Neutrophil (primary cell): ENCODE measurements around the gene NPEPL1.
A peak's percentile ranks its signal among the peaks of the same experiment; 100 is the strongest.
"Not testable (repeated sequence)": the region's sequence is repeated elsewhere in the genome, so short reads cannot be mapped to it uniquely, and the experiment has no call there.

ENCODE experiments used
- H3K27ac ChIP-seq: fragments of 200-600 bp; sonication (generic); 2 replicates; pipeline ENCODE4 v1.5.1; 2016; ENCODE audit warnings: mild to moderate bottlenecking, moderate library complexity
- H3K27me3 ChIP-seq: fragments of 200-600 bp; sonication (generic); 2 replicates; pipeline ENCODE4 v1.6.0; 2016; ENCODE audit warnings: mild to moderate bottlenecking
- H3K36me3 ChIP-seq: fragments of 200-600 bp; sonication (generic); 2 replicates; pipeline ENCODE4 v1.5.1; 2017
- H3K4me1 ChIP-seq, 2 experiments: fragments of 200-600 bp in 1 of 2; sonication (generic) in 1 of 2; 1 replicate in 1 of 2; 2 replicates in 1 of 2; pipeline versions ENCODE4 v1.5.1 to v1.6.1; 2013 to 2016; ENCODE audit warnings: low read depth in 1 of 2, low read length in 1 of 2, mild to moderate bottlenecking in 1 of 2, moderate library complexity in 1 of 2; ENCODE audit not compliant: control insufficient read depth in 1 of 2, insufficient read depth in 1 of 2
- H3K4me3 ChIP-seq, 2 experiments: fragments of 200-600 bp in 1 of 2; sonication (generic) in 1 of 2; 1 replicate in 1 of 2; 2 replicates in 1 of 2; pipeline ENCODE4 v1.5.1; 2013 to 2016; ENCODE audit warnings: low read depth in 1 of 2, low read length in 1 of 2, mild to moderate bottlenecking in 1 of 2, moderate library complexity in 1 of 2
- H3K9me3 ChIP-seq: fragments of 200-600 bp; sonication (generic); 2 replicates; pipeline ENCODE4 v1.5.1; 2016
- CTCF ChIP-seq: fragments of 200-600 bp; sonication (generic); IDR thresholded peaks from 2 replicates; pipeline ENCODE4 v1.5.1; 2016; ENCODE audit warnings: antibody characterized with exemption

The NPEPL1 gene

GRCh38 chr20:58647162-58647795 is 45.3 kb upstream of the NPEPL1 start:
- H3K27ac ChIP-seq = no peak overlapping the region
- H3K36me3 ChIP-seq = no peaks in the 10 kb centered on the region
- H3K4me3 ChIP-seq = no peak overlapping the region
- peaks cover 57% of the 10 kb centered on the region for H3K27me3 ChIP-seq
- H3K4me1 ChIP-seq = peaks cover 8 to 18% of the 10 kb centered on the region in 2 experiments
- no peak for TF ChIP-seq CTCF
- no peaks in the 10 kb centered on the region for H3K9me3 ChIP-seq

GRCh38 chr20:58647796-58648501 is 44.7 kb upstream of the NPEPL1 start:
- no peak overlapping the region for H3K27ac ChIP-seq
- no peaks in the 10 kb centered on the region for H3K9me3 ChIP-seq
- peaks cover 12 to 25% of the 10 kb centered on the region in 2 experiments for H3K4me1 ChIP-seq
- H3K27me3 ChIP-seq = peaks cover 57% of the 10 kb centered on the region
- H3K36me3 ChIP-seq = no peaks in the 10 kb centered on the region
- H3K4me3 ChIP-seq = no peak overlapping the region
- no peak for TF ChIP-seq CTCF

- Histone ChIP-seq H3K27me3 (peaks cover 57% of the 10 kb centered on the region), H3K4me1 (peaks cover 17 to 30% of the 10 kb centered on the region in 2 experiments)
- not testable (repeated sequence) for H3K9me3 ChIP-seq, H3K27ac ChIP-seq, H3K4me3 ChIP-seq, H3K36me3 ChIP-seq
Observed at GRCh38 chr20:58648502-58648825, 44.1 kb upstream of the NPEPL1 start.

- TF ChIP-seq CTCF = no peak
- H3K27ac ChIP-seq = peak overlapping the region; percentile 98
Observed at GRCh38 chr20:58649288-58650180, 43.1 kb upstream of the NPEPL1 start.

GRCh38 chr20:58650181-58650775 is 42.3 kb upstream of the NPEPL1 start:
- peak overlapping the region; percentile 85 to 92 for H3K4me3 ChIP-seq

More at GRCh38 chr20:58649288-58650180, 43.1 kb upstream of the NPEPL1 start:
- peak overlapping the region; percentile 85 to 92 for H3K4me3 ChIP-seq
- no peaks in the 10 kb centered on the region for H3K36me3 ChIP-seq
- H3K9me3 ChIP-seq = no peaks in the 10 kb centered on the region
- H3K4me1 ChIP-seq = peaks cover 28 to 34% of the 10 kb centered on the region in 2 experiments
- H3K27me3 ChIP-seq = peaks cover 55% of the 10 kb centered on the region

More at GRCh38 chr20:58650181-58650775, 42.3 kb upstream of the NPEPL1 start:
- Histone ChIP-seq H3K36me3 (no peaks in the 10 kb centered on the region), H3K27ac (peak overlapping the region; percentile 98), H3K27me3 (peaks cover 49% of the 10 kb centered on the region), H3K9me3 (no peaks in the 10 kb centered on the region), H3K4me1 (peaks cover 29 to 34% of the 10 kb centered on the region in 2 experiments)
- TF ChIP-seq CTCF = no peak
